H9 (cell line): ENCODE results near the gene S100P. TPM values are rescaled to one million over a fixed set of nuclear protein-coding genes. Genes with fewer than 3 reads are reported as not detected.

Experiments
- DNase-seq: peaks from one replicate; pipeline ENCODE4 v3.0.0-alpha.2; 2017
- H2AFZ ChIP-seq: one replicate; pipeline ENCODE4 v1.6.1; 2013; ENCODE audit warnings: mild to moderate bottlenecking, low read length, control low read depth, moderate library complexity
- H2AK5ac ChIP-seq: 2 replicates; pipeline ENCODE4 v1.6.1; 2013; ENCODE audit warnings: low read length, control low read depth, mixed read lengths; ENCODE audit not compliant: insufficient read length
- H2BK120ac ChIP-seq: one replicate; pipeline ENCODE4 v1.6.1; 2013; ENCODE audit warnings: low read depth, mild to moderate bottlenecking, low read length, control low read depth, inconsistent platforms; ENCODE audit not compliant: poor library complexity, severe bottlenecking
- H2BK12ac ChIP-seq: 2 replicates; pipeline ENCODE4 v1.6.1; 2013; ENCODE audit warnings: low read length, control low read depth, mixed read lengths, low read depth; ENCODE audit not compliant: insufficient read length
- H2BK15ac ChIP-seq: 2 replicates; pipeline ENCODE4 v1.6.1; 2013; ENCODE audit warnings: low read depth, low read length, control low read depth
- H2BK20ac ChIP-seq: one replicate; pipeline ENCODE4 v1.6.1; 2013; ENCODE audit warnings: low read depth, mild to moderate bottlenecking, low read length, control low read depth, inconsistent platforms; ENCODE audit not compliant: poor library complexity, severe bottlenecking
- H2BK5ac ChIP-seq: 2 replicates; pipeline ENCODE4 v1.6.1; 2013; ENCODE audit warnings: low read length, control low read depth, mixed read lengths; ENCODE audit not compliant: insufficient read length
- H3K14ac ChIP-seq: 2 replicates; pipeline ENCODE4 v1.6.1; 2013; ENCODE audit warnings: low read length, control low read depth; ENCODE audit not compliant: insufficient read depth
- H3K18ac ChIP-seq: 2 replicates; pipeline ENCODE4 v1.6.1; 2013; ENCODE audit warnings: low read depth, mild to moderate bottlenecking, mixed read lengths, low read length, control low read depth; ENCODE audit not compliant: insufficient read length
- H3K23ac ChIP-seq: 2 replicates; pipeline ENCODE4 v1.6.1; 2013; ENCODE audit warnings: low read length, control low read depth, mixed read lengths, low read depth; ENCODE audit not compliant: insufficient read length
- H3K23me2 ChIP-seq: 2 replicates; pipeline ENCODE4 v1.6.1; 2013; ENCODE audit warnings: low read depth, mild to moderate bottlenecking, mixed read lengths, low read length, control low read depth; ENCODE audit not compliant: insufficient read length, poor library complexity, severe bottlenecking
- H3K27ac ChIP-seq: 2 replicates; pipeline ENCODE4 v1.5.1; 2013; ENCODE audit warnings: low read length, control low read depth, mixed read lengths, low read depth; ENCODE audit not compliant: insufficient read length
- H3K27me3 ChIP-seq: 2 replicates; pipeline ENCODE4 v1.6.1; 2013; ENCODE audit warnings: low read length, control low read depth, inconsistent platforms; ENCODE audit not compliant: insufficient read depth
- H3K4ac ChIP-seq: 2 replicates; pipeline ENCODE4 v1.6.1; 2013; ENCODE audit warnings: low read depth, mild to moderate bottlenecking, control low read depth, inconsistent platforms, low read length, moderate library complexity
- H3K4me1 ChIP-seq: 2 replicates; pipeline ENCODE4 v1.6.1; 2013; ENCODE audit warnings: low read length, control low read depth, inconsistent platforms; ENCODE audit not compliant: insufficient read depth
- H3K4me2 ChIP-seq: 2 replicates; pipeline ENCODE4 v1.6.1; 2013; ENCODE audit warnings: low read length, control low read depth, mixed read lengths; ENCODE audit not compliant: insufficient read length, insufficient read depth
- H3K56ac ChIP-seq: 2 replicates; pipeline ENCODE4 v1.6.1; 2013; ENCODE audit warnings: low read depth, mild to moderate bottlenecking, mixed read lengths, low read length, control low read depth; ENCODE audit not compliant: insufficient read length
- H3K79me1 ChIP-seq: 2 replicates; pipeline ENCODE4 v1.6.1; 2013; ENCODE audit warnings: low read depth, mild to moderate bottlenecking, moderate library complexity, low read length, control low read depth, inconsistent platforms; ENCODE audit not compliant: insufficient read depth, poor library complexity, severe bottlenecking
- H3K79me2 ChIP-seq: 2 replicates; pipeline ENCODE4 v1.6.1; 2013; ENCODE audit warnings: low read length, control low read depth, inconsistent platforms; ENCODE audit not compliant: insufficient read depth
- H3K9ac ChIP-seq: 2 replicates; pipeline ENCODE4 v1.6.1; 2013; ENCODE audit warnings: low read length, control low read depth, mixed read lengths; ENCODE audit not compliant: insufficient read length; ENCODE audit errors: extremely low read depth
- H3K9me3 ChIP-seq: one replicate; pipeline ENCODE4 v1.6.1; 2013; ENCODE audit warnings: low read depth, low read length, inconsistent platforms; ENCODE audit not compliant: control insufficient read depth
- H3T11ph ChIP-seq: one replicate; pipeline ENCODE4 v1.6.1; 2013; ENCODE audit warnings: mild to moderate bottlenecking, low read length, control low read depth, inconsistent platforms
- H4K20me1 ChIP-seq: one replicate; pipeline ENCODE4 v1.6.1; 2013; ENCODE audit not compliant: control insufficient read depth, insufficient read length, insufficient read depth
- H4K5ac ChIP-seq: 2 replicates; pipeline ENCODE4 v1.6.1; 2013; ENCODE audit warnings: low read depth, mild to moderate bottlenecking, mixed read lengths, low read length, control low read depth; ENCODE audit not compliant: insufficient read length
- H4K8ac ChIP-seq: replicated peaks from 2 replicates; pipeline ENCODE4 v1.6.1; 2013; ENCODE audit warnings: low read length, control low read depth, mixed read lengths, low read depth; ENCODE audit not compliant: insufficient read length
- H4K91ac ChIP-seq: 2 replicates; pipeline ENCODE4 v1.6.1; 2013; ENCODE audit warnings: low read depth, mild to moderate bottlenecking, moderate library complexity, mixed read lengths, low read length, control low read depth; ENCODE audit not compliant: insufficient read length
- H3K27ac Mint-ChIP-seq, 3 experiments: 2 replicates in 2 of 3; 3 replicates in 1 of 3; pipeline ENCODE4 v1.8.0; 2020 to 2021; ENCODE audit warnings: mixed read lengths in 3 of 3, mild to moderate bottlenecking in 1 of 3, moderate library complexity in 1 of 3
- H3K27me3 Mint-ChIP-seq: 2 replicates; pipeline ENCODE4 v1.8.0; 2021; ENCODE audit warnings: low read depth, mild to moderate bottlenecking, moderate library complexity, mixed read lengths
- H3K36me3 Mint-ChIP-seq, 3 experiments: 2 replicates in 2 of 3; 3 replicates in 1 of 3; pipeline ENCODE4 v1.8.0; 2020 to 2021; ENCODE audit warnings: low read depth in 3 of 3, mixed read lengths in 3 of 3; ENCODE audit not compliant: insufficient read depth in 1 of 3
- H3K4me1 Mint-ChIP-seq, 2 experiments: 2 replicates each; pipeline ENCODE4 v1.8.0; 2020; ENCODE audit warnings: mixed read lengths in 2 of 2
- H3K4me3 Mint-ChIP-seq, 2 experiments: 2 replicates in 1 of 2; 3 replicates in 1 of 2; pipeline ENCODE4 v1.8.0; 2020 to 2021; ENCODE audit warnings: mild to moderate bottlenecking in 2 of 2, mixed read lengths in 2 of 2, moderate library complexity in 1 of 2
- H3K9me3 Mint-ChIP-seq, 2 experiments: 2 replicates in 1 of 2; 3 replicates in 1 of 2; pipeline ENCODE4 v1.8.0; 2020; ENCODE audit warnings: mild to moderate bottlenecking in 2 of 2, mixed read lengths in 2 of 2, moderate library complexity in 1 of 2
- WGBS: extraction: QIAGEN DNeasy Blood & Tissue Kit; methylation state at CpG from one replicate; pipeline ENCODE4 v1.1.7; 2013; ENCODE audit warnings: missing lambda C conversion rate, low lambda C conversion rate, mixed read lengths; ENCODE audit not compliant: insufficient read length; ENCODE audit errors: extremely low coverage; 5-methylcytosine and 5-hydroxymethylcytosine counted together
- total RNA-seq: library from RNA; stranded (reverse); gene quantifications from 2 replicates; pipeline ENCODE4 v1.2.1, GENCODE V29; 2021
- TF ChIP-seq, protein P1 (sequence below): fragments of 200-600 bp; sonication (generic); conservative IDR thresholded peaks from 3 replicates; pipeline ENCODE4 v1.8.0; 2021; ENCODE audit warnings: antibody characterized with exemption, mild to moderate bottlenecking

The S100P gene
- total RNA-seq, 1 experiment from 2014 or later, result not detected

DNA sequence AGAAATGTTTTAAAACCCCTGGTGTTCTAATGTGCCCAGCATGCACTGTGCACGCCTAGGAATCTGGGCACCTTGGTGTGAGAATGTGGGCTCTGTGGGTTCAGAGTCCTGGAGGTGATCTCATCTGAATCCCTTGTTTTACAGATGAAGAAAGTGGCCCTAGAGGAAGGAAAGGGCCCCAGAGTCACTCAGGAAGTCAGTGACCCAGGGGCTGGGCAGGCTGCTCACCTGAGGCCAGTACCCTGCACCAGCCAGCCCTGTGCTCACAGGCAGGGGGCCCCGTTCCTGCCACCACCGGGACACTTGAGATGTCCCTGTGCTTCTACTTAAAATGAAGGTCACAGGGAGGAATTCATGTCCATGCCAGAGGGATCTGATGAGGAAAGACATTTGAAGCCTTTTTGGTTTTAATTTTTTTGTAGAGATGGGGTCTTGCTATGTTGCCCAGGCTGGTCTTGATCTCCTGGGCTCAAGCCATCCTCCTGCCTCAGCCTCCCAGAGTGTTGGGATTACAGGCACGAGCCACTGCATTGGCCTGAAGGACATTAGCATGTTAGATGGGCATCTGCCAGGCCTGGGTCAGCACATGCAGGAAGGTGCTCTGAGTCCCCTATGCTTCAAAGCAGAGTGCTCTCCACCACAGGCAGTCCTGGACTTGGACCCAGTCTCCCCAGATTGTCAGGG lies 7.4 kb upstream of the S100P start:
- no peak overlapping the region for H4K91ac ChIP-seq
- no peaks in the 10 kb centered on the region for H3K23me2 ChIP-seq
- Mint-ChIP-seq H3K27ac (no peak overlapping the region; a peak in 1 of 7 replicates), H3K4me1 (peaks cover 14 to 23% of the 10 kb centered on the region in 2 experiments), H3K36me3 (peaks cover 0 to 15% (median 6%) of the 10 kb centered on the region in 3 experiments; a peak in 6 of 7 replicates), H3K27me3 (peaks cover 24% of the 10 kb centered on the region), H3K4me3 (no peak overlapping the region), H3K9me3 (peaks cover 14 to 15% of the 10 kb centered on the region in 2 experiments)
- H3K79me2 ChIP-seq, result no peaks in the 10 kb centered on the region
- no peak overlapping the region for H3K4me2 ChIP-seq
- no peak overlapping the region for H3K56ac ChIP-seq
- H3K4me1 ChIP-seq, result no peaks in the 10 kb centered on the region; the same call in 1 of the 2 replicates
- DNase-seq, result no peak
- H3K9me3 ChIP-seq, result no peaks in the 10 kb centered on the region
- H2BK5ac ChIP-seq, result no peak overlapping the region
- H3T11ph ChIP-seq, result no peak overlapping the region
- H3K23ac ChIP-seq, result no peak overlapping the region
- no peak overlapping the region for H2BK12ac ChIP-seq
- H3K79me1 ChIP-seq, result no peaks in the 10 kb centered on the region
- no peak overlapping the region for H3K27ac ChIP-seq
- H2BK15ac ChIP-seq, result no peak overlapping the region
- no peak overlapping the region for H3K18ac ChIP-seq
- H2AK5ac ChIP-seq, result no peak overlapping the region
- H3K27me3 ChIP-seq, result no peaks in the 10 kb centered on the region
- TF ChIP-seq, protein P1, sequence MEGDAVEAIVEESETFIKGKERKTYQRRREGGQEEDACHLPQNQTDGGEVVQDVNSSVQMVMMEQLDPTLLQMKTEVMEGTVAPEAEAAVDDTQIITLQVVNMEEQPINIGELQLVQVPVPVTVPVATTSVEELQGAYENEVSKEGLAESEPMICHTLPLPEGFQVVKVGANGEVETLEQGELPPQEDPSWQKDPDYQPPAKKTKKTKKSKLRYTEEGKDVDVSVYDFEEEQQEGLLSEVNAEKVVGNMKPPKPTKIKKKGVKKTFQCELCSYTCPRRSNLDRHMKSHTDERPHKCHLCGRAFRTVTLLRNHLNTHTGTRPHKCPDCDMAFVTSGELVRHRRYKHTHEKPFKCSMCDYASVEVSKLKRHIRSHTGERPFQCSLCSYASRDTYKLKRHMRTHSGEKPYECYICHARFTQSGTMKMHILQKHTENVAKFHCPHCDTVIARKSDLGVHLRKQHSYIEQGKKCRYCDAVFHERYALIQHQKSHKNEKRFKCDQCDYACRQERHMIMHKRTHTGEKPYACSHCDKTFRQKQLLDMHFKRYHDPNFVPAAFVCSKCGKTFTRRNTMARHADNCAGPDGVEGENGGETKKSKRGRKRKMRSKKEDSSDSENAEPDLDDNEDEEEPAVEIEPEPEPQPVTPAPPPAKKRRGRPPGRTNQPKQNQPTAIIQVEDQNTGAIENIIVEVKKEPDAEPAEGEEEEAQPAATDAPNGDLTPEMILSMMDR, result no peak
- no peak overlapping the region for H2AFZ ChIP-seq
- no peak overlapping the region for H3K14ac ChIP-seq
- H2BK120ac ChIP-seq, result no peak overlapping the region
- no peak overlapping the region for H3K9ac ChIP-seq
- H3K4ac ChIP-seq, result no peak overlapping the region
- H2BK20ac ChIP-seq, result no peak overlapping the region
- H4K5ac ChIP-seq, result no peak overlapping the region
- H4K8ac ChIP-seq, result no peak overlapping the region
- no peaks in the 10 kb centered on the region for H4K20me1 ChIP-seq
- WGBS, result no CpG with 5 or more reads among the region's 4 CpGs
